ENCODE data around the gene FCRL3. TPM values are rescaled to one million over a fixed set of nuclear protein-coding genes. Genes with fewer than 3 reads are reported as not detected.
A peak's percentile ranks its signal among the peaks of the same experiment; 100 is the strongest.

FCRL3 gene
- total and polyA plus RNA-seq, 2 of the 8 experiments (the other 6 are each of a cell fraction or from before 2014, with no cell fraction given) = not detected

DNA sequence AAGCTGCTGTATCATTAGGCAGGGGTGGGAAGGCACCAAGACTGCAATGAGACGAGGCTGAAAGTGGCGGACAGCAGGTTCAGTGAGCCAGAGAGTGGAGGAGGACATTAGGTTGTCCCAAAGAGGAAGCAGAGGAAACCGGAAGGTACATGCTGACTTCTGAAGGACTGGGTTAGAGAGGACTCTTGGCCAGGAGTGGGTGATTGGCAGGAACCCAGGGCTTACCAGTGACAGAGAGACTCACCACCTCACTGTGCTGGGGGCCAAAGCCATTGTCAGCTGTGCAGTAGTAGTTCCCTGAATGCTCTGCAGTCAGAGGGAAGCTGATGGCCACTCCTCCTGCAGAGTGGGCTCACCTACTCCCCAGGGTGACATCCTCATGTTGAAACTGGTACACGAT is 60.8 kb downstream of the FCRL3 start:
- Histone ChIP-seq H2BK20ac (ENCODE audit: low read length) (peak overlapping the region; percentile 55; the same call in 1 of the 2 replicates), H3K56ac (replicated peaks; ENCODE audit: insufficient read length, low read depth, low read length) (no peak overlapping the region), H3K27ac (ENCODE audit: low read depth, low read length) (no peak overlapping the region), H3K4me2 (ENCODE audit: insufficient read depth in 1 of 2, low read depth in 2 of 2, low read length in 2 of 2) (no peak overlapping the region; a peak in 1 of 4 replicates), H3K14ac (ENCODE audit: insufficient read length) (no peak overlapping the region), H2BK120ac (replicated peaks; ENCODE audit: low read depth, low read length) (no peak overlapping the region), H2BK12ac (ENCODE audit: low read depth, low read length) (peak overlapping the region; percentile 94), H4K91ac (replicated peaks; ENCODE audit: insufficient read length, low read length) (peak overlapping the region; percentile 82), H3K23ac (ENCODE audit: insufficient read length) (no peak overlapping the region), H2BK15ac (ENCODE audit: low read length) (peak overlapping the region; percentile 61; the same call in 1 of the 2 replicates), H3K4me1 (replicated peaks in 1 of 4; ENCODE audit: control insufficient read depth in 3 of 4, insufficient read depth in 4 of 4, low read length in 3 of 4) (peaks cover 2 to 13% (median 7%) of the 10 kb centered on the region in 4 experiments; a peak in 5 of 7 replicates), H3K23me2 (ENCODE audit: low read depth, low read length) (no peaks in the 10 kb centered on the region; the same call in 1 of the 2 replicates), H2AFZ (ENCODE audit: low read length) (no peak overlapping the region), H4K8ac (ENCODE audit: extremely low read depth, insufficient read depth, low read length) (no peak overlapping the region), H3K36me3 (ENCODE audit: control insufficient read depth in 2 of 4, insufficient read depth in 4 of 4, low read length in 3 of 4) (no peaks in the 10 kb centered on the region), H3K79me2 (ENCODE audit: control insufficient read depth in 1 of 2, insufficient read depth in 2 of 2, low read length in 2 of 2) (no peaks in the 10 kb centered on the region), H3K4ac (replicated peaks; ENCODE audit: insufficient read length, low read depth, low read length) (peak overlapping the region; percentile 87), H3K18ac (ENCODE audit: extremely low read depth, low read length) (peak overlapping the region; percentile 78), H2BK5ac (ENCODE audit: low read depth, low read length) (peak overlapping the region; percentile 80; the same call in 1 of the 2 replicates), H4K20me1 (replicated peaks in 1 of 2; ENCODE audit: control insufficient read depth in 1 of 2, insufficient read depth in 2 of 2, low read length in 2 of 2) (no peaks in the 10 kb centered on the region), H3K79me1 (ENCODE audit: low read depth, low read length) (no peaks in the 10 kb centered on the region), H3K9ac (replicated peaks in 1 of 4; ENCODE audit: extremely low read depth in 1 of 4, low read depth in 3 of 4, low read length in 3 of 4) (no peak overlapping the region), H3K9me3 (ENCODE audit: insufficient read depth in 2 of 2, low read depth in 1 of 2, low read length in 1 of 2) (no peaks in the 10 kb centered on the region), H3K27me3 (replicated peaks in 1 of 4; ENCODE audit: control insufficient read depth in 3 of 4, extremely low read depth in 1 of 4, insufficient read depth in 3 of 4, low read length in 3 of 4) (no peaks in the 10 kb centered on the region; a peak in 1 of 7 replicates), H2AK5ac (ENCODE audit: low read depth, low read length) (no peak overlapping the region; the same call in 1 of the 2 replicates), H3K4me3 (ENCODE audit: extremely low read depth in 1 of 4, insufficient read depth in 2 of 4, low read depth in 3 of 4, low read length in 4 of 4) (no peak overlapping the region; a peak in 1 of 8 replicates), H4K5ac (ENCODE audit: insufficient read length, low read depth, low read length) (no peak overlapping the region)
- 86% methylated on average over 4 of the region's 4 CpGs; no CpG with 5 or more reads in 1 of the 2 experiments for WGBS, 2 experiments (ENCODE audit: extremely low coverage in 1 of 2, insufficient coverage in 1 of 2, insufficient read length in 1 of 2, insufficient replicate concordance in 2 of 2, low coverage in 1 of 2, low lambda C conversion rate in 2 of 2, missing lambda C conversion rate in 1 of 2)
- CTCF ChIA-PET (ENCODE audit: partially characterized antibody) = interaction anchor here (0.6 to 1.1 kb wide), 2 partner anchors 70 to 436 kb away, joined by 3 read pairs; no protein-coding TSS in a partner anchor
- no peak for DNase-seq (ENCODE audit: low read depth in 1 of 2, low spot score in 2 of 2)
- POLR2A ChIA-PET (ENCODE audit: partially characterized antibody) = no interaction called here
- FAIRE-seq = no peak
- TF ChIP-seq BACH1 (IDR thresholded peaks at IDR 0.05; ENCODE audit: low read length) = no peak
- no peak for TF ChIP-seq JUND (IDR thresholded peaks at IDR 0.05; ENCODE audit: low read length)
- TF ChIP-seq, protein P1, sequence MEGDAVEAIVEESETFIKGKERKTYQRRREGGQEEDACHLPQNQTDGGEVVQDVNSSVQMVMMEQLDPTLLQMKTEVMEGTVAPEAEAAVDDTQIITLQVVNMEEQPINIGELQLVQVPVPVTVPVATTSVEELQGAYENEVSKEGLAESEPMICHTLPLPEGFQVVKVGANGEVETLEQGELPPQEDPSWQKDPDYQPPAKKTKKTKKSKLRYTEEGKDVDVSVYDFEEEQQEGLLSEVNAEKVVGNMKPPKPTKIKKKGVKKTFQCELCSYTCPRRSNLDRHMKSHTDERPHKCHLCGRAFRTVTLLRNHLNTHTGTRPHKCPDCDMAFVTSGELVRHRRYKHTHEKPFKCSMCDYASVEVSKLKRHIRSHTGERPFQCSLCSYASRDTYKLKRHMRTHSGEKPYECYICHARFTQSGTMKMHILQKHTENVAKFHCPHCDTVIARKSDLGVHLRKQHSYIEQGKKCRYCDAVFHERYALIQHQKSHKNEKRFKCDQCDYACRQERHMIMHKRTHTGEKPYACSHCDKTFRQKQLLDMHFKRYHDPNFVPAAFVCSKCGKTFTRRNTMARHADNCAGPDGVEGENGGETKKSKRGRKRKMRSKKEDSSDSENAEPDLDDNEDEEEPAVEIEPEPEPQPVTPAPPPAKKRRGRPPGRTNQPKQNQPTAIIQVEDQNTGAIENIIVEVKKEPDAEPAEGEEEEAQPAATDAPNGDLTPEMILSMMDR (IDR thresholded peaks at IDR 0.05; ENCODE audit: control extremely low read depth in 1 of 3, insufficient read depth in 1 of 3, low read depth in 1 of 3, low read length in 3 of 3) = no peak
- no peak for TF ChIP-seq KDM5A (IDR thresholded peaks at IDR 0.05; ENCODE audit: low read length)
- no peak for TF ChIP-seq GABPA (IDR thresholded peaks at IDR 0.05; ENCODE audit: borderline replicate concordance, insufficient read depth, low read length)
- TF ChIP-seq EP300 (IDR thresholded peaks at IDR 0.05; ENCODE audit: borderline replicate concordance in 1 of 2, low read depth in 2 of 2, low read length in 2 of 2) = no peak
- no peak for TF ChIP-seq KDM4A (IDR thresholded peaks at IDR 0.05; ENCODE audit: low read depth, low read length, severe bottlenecking)
- TF ChIP-seq NRF1 (IDR thresholded peaks at IDR 0.05; ENCODE audit: low read depth, low read length) = no peak
- TF ChIP-seq NANOG (IDR thresholded peaks at IDR 0.05; ENCODE audit: insufficient read depth, low read depth, low read length, poor library complexity, severe bottlenecking) = no peak
- TF ChIP-seq BRCA1 (IDR thresholded peaks at IDR 0.05; ENCODE audit: low read depth, low read length) = no peak
- no peak for TF ChIP-seq TBP (IDR thresholded peaks at IDR 0.05; ENCODE audit: low read depth, low read length)
